GM23338 (cell line): ENCODE measurements around the gene PITRM1. TPM values are rescaled to one million over a fixed set of nuclear protein-coding genes. Genes with fewer than 3 reads are reported as not detected.

Experiments
- ATAC-seq: fragments of 200-7000 bp; cut with Tn5 transposase; 3 replicates; pipeline ENCODE4 v1.9.1; 2020
- DNase-seq: peaks from one replicate; pipeline ENCODE4 v3.0.0-alpha.2; 2015; ENCODE audit warnings: low spot score
- H2AFZ ChIP-seq: fragments of 200-600 bp; sonication (generic); 2 replicates; pipeline ENCODE4 v1.8.0; 2016; ENCODE audit warnings: antibody characterized with exemption, mild to moderate bottlenecking, moderate library complexity
- H3F3A ChIP-seq: fragments of 200-600 bp; sonication (generic); replicated peaks from 2 replicates; pipeline ENCODE4 v1.8.0; 2017; ENCODE audit warnings: antibody characterized with exemption, mixed run types, low read depth
- H3K27ac ChIP-seq: fragments of 200-600 bp; sonication (generic); 2 replicates; pipeline ENCODE4 v1.6.1; 2016; ENCODE audit warnings: low read depth
- H3K27me3 ChIP-seq: fragments of 200-600 bp; sonication (generic); 2 replicates; pipeline ENCODE4 v1.8.0; 2016; ENCODE audit warnings: mild to moderate bottlenecking, mixed run types, moderate library complexity; ENCODE audit not compliant: insufficient read depth
- H3K36me3 ChIP-seq: fragments of 200-600 bp; sonication (generic); 2 replicates; pipeline ENCODE4 v1.8.0; 2016; ENCODE audit warnings: mild to moderate bottlenecking; ENCODE audit not compliant: insufficient read depth
- H3K4me1 ChIP-seq: fragments of 200-600 bp; sonication (generic); 2 replicates; pipeline ENCODE4 v1.8.0; 2016; ENCODE audit warnings: mild to moderate bottlenecking, moderate library complexity; ENCODE audit not compliant: insufficient read depth
- H3K4me2 ChIP-seq: fragments of 200-600 bp; sonication (generic); 2 replicates; pipeline ENCODE4 v1.7.1; 2017; ENCODE audit warnings: mixed run types
- H3K4me3 ChIP-seq: fragments of 200-600 bp; sonication (generic); 2 replicates; pipeline ENCODE4 v1.6.1; 2016; ENCODE audit warnings: mixed run types
- H3K79me2 ChIP-seq: fragments of 200-600 bp; sonication (generic); replicated peaks from 2 replicates; pipeline ENCODE4 v1.8.0; 2017; ENCODE audit warnings: mild to moderate bottlenecking; ENCODE audit not compliant: insufficient read depth
- H3K9me2 ChIP-seq: fragments of 200-600 bp; sonication (generic); 2 replicates; pipeline ENCODE4 v1.8.0; 2017; ENCODE audit not compliant: insufficient read depth
- H4K20me1 ChIP-seq: fragments of 200-600 bp; sonication (generic); replicated peaks from 2 replicates; pipeline ENCODE4 v1.8.0; 2017; ENCODE audit warnings: mild to moderate bottlenecking; ENCODE audit not compliant: insufficient read depth
- H3K27ac Mint-ChIP-seq: 2 replicates; pipeline ENCODE4 v1.8.0; 2020; ENCODE audit warnings: inconsistent platforms, mild to moderate bottlenecking, moderate library complexity, mixed read lengths
- H3K27me3 Mint-ChIP-seq: 3 replicates; pipeline ENCODE4 v1.8.0; 2022; ENCODE audit warnings: low read depth, mild to moderate bottlenecking, moderate library complexity, mixed read lengths, inconsistent platforms; ENCODE audit not compliant: insufficient read depth, poor library complexity
- H3K36me3 Mint-ChIP-seq: 3 replicates; pipeline ENCODE4 v1.8.0; 2021; ENCODE audit warnings: low read depth, mild to moderate bottlenecking, inconsistent platforms, moderate library complexity, mixed read lengths
- H3K4me1 Mint-ChIP-seq: 3 replicates; pipeline ENCODE4 v1.8.0; 2020; ENCODE audit warnings: mild to moderate bottlenecking, inconsistent platforms, mixed read lengths
- H3K4me3 Mint-ChIP-seq: 3 replicates; pipeline ENCODE4 v1.8.0; 2021; ENCODE audit warnings: moderate library complexity, mild to moderate bottlenecking, inconsistent platforms, mixed read lengths
- H3K9me3 Mint-ChIP-seq: 3 replicates; pipeline ENCODE4 v1.8.0; 2020; ENCODE audit warnings: moderate library complexity, mild to moderate bottlenecking, inconsistent platforms, mixed read lengths
- CREB1 ChIP-seq: fragments of 250-450 bp; sonication (Bioruptor Pico); IDR thresholded peaks from 2 replicates; pipeline ENCODE4 v1.5.0; 2020; ENCODE audit warnings: low read depth, mild to moderate bottlenecking, moderate library complexity
- EZH2 ChIP-seq: fragments of 200-600 bp; sonication (generic); IDR thresholded peaks from one replicate; pipeline ENCODE4 v1.8.0; 2017; ENCODE audit warnings: antibody characterized with exemption, mild to moderate bottlenecking, low read depth; ENCODE audit not compliant: unreplicated experiment
- EZH2phosphoT487 ChIP-seq: fragments of 200-600 bp; sonication (generic); IDR thresholded peaks from one replicate; pipeline ENCODE4 v1.8.1; 2018; ENCODE audit warnings: antibody characterized with exemption; ENCODE audit not compliant: unreplicated experiment
- JUNB ChIP-seq: IDR thresholded peaks from one replicate; pipeline ENCODE4 v1.6.1; 2016; ENCODE audit warnings: antibody characterized with exemption; ENCODE audit not compliant: unreplicated experiment
- NANOG ChIP-seq: IDR thresholded peaks from 2 replicates; pipeline ENCODE4 v1.6.1; 2016; ENCODE audit warnings: antibody characterized with exemption, borderline replicate concordance
- POLR2AphosphoS5 ChIP-seq: IDR thresholded peaks from 2 replicates; pipeline ENCODE4 v1.6.1; 2016; ENCODE audit warnings: antibody characterized with exemption, low read depth
- STAT1 ChIP-seq: IDR thresholded peaks from one replicate; pipeline ENCODE4 v1.6.1; 2016; ENCODE audit warnings: antibody characterized with exemption; ENCODE audit not compliant: unreplicated experiment
- ZNF114 ChIP-seq: fragments of 250-450 bp; sonication (Bioruptor Pico); IDR thresholded peaks from 2 replicates; pipeline ENCODE4 v1.5.0; 2020; ENCODE audit warnings: mild to moderate bottlenecking, moderate library complexity
- ZNF331 ChIP-seq: fragments of 250-450 bp; sonication (Bioruptor Pico); IDR thresholded peaks from 2 replicates; pipeline ENCODE4 v1.5.0; 2020; ENCODE audit warnings: low read depth, mild to moderate bottlenecking, moderate library complexity
- polyA plus RNA-seq: library from polyadenylated mRNA; unstranded; fragments of >200 nt; fragmentation: Nextera tagmentation; extraction: Ambion mirVana; gene quantifications from 2 replicates; pipeline ENCODE4 v1.2.1, GENCODE V29; 2016
- total RNA-seq: library from RNA; depleted of rRNA; stranded (reverse); fragments of >200 nt; shearing (Covaris generic); gene quantifications from 2 replicates; pipeline ENCODE4 v1.2.3, GENCODE V29; 2014
- TF ChIP-seq, protein P1 (sequence below): fragments of 250-450 bp; sonication (Bioruptor Pico); IDR thresholded peaks from 2 replicates; pipeline ENCODE4 v1.5.0; 2020; ENCODE audit warnings: mild to moderate bottlenecking, moderate library complexity
- TF ChIP-seq, protein P2 (sequence below): IDR thresholded peaks from one replicate; pipeline ENCODE4 v1.6.1; 2018; ENCODE audit warnings: antibody characterized with exemption; ENCODE audit not compliant: unreplicated experiment
- TF ChIP-seq, protein P3 (sequence below), 2 experiments: fragments of 200-600 bp in 1 of 2; sonication (generic) in 1 of 2; conservative IDR thresholded peaks; 2 replicates each; pipeline versions ENCODE4 v1.5.1 to v1.6.1; 2016 to 2017; ENCODE audit warnings: antibody characterized with exemption in 2 of 2, low read depth in 2 of 2, mild to moderate bottlenecking in 2 of 2, moderate library complexity in 1 of 2
- TF ChIP-seq, protein P4 (sequence below): IDR thresholded peaks from 2 replicates; pipeline ENCODE4 v1.6.1; 2016; ENCODE audit warnings: antibody characterized with exemption

Gene PITRM1
- total and polyA plus RNA-seq, 2 experiments from 2014 or later: 29.0 to 33.0 TPM

DNA sequence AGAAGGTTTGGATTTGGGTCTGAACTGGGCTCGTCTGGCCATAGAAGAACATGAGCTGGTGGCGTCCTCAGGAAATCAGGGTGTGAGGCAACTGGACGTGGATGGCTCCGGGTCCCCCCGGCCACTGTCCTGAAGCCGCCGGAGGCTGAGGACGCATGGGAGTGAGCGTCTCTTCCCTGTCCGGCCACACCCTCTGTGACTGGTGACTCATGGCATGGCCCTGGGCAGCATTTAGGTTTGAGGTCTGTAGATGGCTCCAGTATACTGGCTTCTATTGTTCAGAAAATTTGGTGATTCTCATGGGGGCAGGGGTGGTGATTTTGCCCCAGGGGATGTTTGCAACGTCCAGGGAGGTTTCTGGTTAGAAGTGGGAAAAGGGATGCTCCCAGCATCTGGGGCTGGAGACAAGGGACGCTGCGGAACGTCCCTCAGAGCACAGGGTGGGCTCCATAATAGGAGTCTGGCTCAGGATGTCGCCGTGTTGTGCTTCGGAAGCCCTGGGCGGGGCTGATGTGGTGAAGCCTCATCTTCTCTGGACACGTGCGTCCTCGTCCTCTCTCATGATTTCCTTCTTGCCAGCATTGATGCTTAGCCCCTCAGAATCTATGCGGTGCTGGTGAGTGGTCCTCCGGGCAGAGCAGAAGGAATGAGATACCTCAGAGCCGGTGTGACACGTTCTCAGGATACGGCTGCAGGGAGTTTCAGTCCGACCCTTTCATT lies 49.9 kb downstream of the PITRM1 start:
- H3K9me3 Mint-ChIP-seq: no peaks in the 10 kb centered on the region
- H3K4me1 Mint-ChIP-seq: no peaks in the 10 kb centered on the region
- peaks cover 5% of the 10 kb centered on the region for H3K27me3 Mint-ChIP-seq
- no peaks in the 10 kb centered on the region for H3K27me3 ChIP-seq
- H4K20me1 ChIP-seq: no peaks in the 10 kb centered on the region
- peaks cover 15% of the 10 kb centered on the region for H3K36me3 ChIP-seq
- no peak overlapping the region for H3K27ac Mint-ChIP-seq
- H3K27ac ChIP-seq: no peak overlapping the region
- peaks cover 54% of the 10 kb centered on the region for H3K36me3 Mint-ChIP-seq
- no peak overlapping the region for H3K4me3 Mint-ChIP-seq
- DNase-seq (no peak), ATAC-seq (no peak)
- H3K9me2 ChIP-seq: no peaks in the 10 kb centered on the region
- TF ChIP-seq EZH2 (no peak), JUNB (no peak), POLR2AphosphoS5 (no peak), CREB1 (CRISPR knock-in tag) (no peak), EZH2phosphoT487 (no peak), NANOG (no peak), ZNF331 (CRISPR knock-in tag) (no peak), STAT1 (no peak), ZNF114 (CRISPR knock-in tag) (no peak)
- TF ChIP-seq, protein P1, sequence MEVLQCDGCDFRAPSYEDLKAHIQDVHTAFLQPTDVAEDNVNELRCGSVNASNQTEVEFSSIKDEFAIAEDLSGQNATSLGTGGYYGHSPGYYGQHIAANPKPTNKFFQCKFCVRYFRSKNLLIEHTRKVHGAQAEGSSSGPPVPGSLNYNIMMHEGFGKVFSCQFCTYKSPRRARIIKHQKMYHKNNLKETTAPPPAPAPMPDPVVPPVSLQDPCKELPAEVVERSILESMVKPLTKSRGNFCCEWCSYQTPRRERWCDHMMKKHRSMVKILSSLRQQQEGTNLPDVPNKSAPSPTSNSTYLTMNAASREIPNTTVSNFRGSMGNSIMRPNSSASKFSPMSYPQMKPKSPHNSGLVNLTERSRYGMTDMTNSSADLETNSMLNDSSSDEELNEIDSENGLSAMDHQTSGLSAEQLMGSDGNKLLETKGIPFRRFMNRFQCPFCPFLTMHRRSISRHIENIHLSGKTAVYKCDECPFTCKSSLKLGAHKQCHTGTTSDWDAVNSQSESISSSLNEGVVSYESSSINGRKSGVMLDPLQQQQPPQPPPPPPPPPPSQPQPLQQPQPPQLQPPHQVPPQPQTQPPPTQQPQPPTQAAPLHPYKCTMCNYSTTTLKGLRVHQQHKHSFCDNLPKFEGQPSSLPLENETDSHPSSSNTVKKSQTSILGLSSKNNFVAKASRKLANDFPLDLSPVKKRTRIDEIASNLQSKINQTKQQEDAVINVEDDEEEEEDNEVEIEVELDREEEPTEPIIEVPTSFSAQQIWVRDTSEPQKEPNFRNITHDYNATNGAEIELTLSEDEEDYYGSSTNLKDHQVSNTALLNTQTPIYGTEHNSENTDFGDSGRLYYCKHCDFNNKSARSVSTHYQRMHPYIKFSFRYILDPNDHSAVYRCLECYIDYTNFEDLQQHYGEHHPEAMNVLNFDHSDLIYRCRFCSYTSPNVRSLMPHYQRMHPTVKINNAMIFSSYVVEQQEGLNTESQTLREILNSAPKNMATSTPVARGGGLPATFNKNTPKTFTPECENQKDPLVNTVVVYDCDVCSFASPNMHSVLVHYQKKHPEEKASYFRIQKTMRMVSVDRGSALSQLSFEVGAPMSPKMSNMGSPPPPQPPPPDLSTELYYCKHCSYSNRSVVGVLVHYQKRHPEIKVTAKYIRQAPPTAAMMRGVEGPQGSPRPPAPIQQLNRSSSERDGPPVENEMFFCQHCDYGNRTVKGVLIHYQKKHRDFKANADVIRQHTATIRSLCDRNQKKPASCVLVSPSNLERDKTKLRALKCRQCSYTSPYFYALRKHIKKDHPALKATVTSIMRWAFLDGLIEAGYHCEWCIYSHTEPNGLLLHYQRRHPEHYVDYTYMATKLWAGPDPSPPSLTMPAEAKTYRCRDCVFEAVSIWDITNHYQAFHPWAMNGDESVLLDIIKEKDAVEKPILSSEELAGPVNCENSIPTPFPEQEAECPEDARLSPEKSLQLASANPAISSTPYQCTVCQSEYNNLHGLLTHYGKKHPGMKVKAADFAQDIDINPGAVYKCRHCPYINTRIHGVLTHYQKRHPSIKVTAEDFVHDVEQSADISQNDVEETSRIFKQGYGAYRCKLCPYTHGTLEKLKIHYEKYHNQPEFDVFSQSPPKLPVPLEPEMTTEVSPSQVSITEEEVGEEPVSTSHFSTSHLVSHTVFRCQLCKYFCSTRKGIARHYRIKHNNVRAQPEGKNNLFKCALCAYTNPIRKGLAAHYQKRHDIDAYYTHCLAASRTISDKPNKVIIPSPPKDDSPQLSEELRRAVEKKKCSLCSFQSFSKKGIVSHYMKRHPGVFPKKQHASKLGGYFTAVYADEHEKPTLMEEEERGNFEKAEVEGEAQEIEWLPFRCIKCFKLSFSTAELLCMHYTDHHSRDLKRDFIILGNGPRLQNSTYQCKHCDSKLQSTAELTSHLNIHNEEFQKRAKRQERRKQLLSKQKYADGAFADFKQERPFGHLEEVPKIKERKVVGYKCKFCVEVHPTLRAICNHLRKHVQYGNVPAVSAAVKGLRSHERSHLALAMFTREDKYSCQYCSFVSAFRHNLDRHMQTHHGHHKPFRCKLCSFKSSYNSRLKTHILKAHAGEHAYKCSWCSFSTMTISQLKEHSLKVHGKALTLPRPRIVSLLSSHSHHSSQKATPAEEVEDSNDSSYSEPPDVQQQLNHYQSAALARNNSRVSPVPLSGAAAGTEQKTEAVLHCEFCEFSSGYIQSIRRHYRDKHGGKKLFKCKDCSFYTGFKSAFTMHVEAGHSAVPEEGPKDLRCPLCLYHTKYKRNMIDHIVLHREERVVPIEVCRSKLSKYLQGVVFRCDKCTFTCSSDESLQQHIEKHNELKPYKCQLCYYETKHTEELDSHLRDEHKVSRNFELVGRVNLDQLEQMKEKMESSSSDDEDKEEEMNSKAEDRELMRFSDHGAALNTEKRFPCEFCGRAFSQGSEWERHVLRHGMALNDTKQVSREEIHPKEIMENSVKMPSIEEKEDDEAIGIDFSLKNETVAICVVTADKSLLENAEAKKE (CRISPR knock-in tag): no peak
- TF ChIP-seq, protein P2, sequence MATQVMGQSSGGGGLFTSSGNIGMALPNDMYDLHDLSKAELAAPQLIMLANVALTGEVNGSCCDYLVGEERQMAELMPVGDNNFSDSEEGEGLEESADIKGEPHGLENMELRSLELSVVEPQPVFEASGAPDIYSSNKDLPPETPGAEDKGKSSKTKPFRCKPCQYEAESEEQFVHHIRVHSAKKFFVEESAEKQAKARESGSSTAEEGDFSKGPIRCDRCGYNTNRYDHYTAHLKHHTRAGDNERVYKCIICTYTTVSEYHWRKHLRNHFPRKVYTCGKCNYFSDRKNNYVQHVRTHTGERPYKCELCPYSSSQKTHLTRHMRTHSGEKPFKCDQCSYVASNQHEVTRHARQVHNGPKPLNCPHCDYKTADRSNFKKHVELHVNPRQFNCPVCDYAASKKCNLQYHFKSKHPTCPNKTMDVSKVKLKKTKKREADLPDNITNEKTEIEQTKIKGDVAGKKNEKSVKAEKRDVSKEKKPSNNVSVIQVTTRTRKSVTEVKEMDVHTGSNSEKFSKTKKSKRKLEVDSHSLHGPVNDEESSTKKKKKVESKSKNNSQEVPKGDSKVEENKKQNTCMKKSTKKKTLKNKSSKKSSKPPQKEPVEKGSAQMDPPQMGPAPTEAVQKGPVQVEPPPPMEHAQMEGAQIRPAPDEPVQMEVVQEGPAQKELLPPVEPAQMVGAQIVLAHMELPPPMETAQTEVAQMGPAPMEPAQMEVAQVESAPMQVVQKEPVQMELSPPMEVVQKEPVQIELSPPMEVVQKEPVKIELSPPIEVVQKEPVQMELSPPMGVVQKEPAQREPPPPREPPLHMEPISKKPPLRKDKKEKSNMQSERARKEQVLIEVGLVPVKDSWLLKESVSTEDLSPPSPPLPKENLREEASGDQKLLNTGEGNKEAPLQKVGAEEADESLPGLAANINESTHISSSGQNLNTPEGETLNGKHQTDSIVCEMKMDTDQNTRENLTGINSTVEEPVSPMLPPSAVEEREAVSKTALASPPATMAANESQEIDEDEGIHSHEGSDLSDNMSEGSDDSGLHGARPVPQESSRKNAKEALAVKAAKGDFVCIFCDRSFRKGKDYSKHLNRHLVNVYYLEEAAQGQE: no peak
- TF ChIP-seq, protein P3, sequence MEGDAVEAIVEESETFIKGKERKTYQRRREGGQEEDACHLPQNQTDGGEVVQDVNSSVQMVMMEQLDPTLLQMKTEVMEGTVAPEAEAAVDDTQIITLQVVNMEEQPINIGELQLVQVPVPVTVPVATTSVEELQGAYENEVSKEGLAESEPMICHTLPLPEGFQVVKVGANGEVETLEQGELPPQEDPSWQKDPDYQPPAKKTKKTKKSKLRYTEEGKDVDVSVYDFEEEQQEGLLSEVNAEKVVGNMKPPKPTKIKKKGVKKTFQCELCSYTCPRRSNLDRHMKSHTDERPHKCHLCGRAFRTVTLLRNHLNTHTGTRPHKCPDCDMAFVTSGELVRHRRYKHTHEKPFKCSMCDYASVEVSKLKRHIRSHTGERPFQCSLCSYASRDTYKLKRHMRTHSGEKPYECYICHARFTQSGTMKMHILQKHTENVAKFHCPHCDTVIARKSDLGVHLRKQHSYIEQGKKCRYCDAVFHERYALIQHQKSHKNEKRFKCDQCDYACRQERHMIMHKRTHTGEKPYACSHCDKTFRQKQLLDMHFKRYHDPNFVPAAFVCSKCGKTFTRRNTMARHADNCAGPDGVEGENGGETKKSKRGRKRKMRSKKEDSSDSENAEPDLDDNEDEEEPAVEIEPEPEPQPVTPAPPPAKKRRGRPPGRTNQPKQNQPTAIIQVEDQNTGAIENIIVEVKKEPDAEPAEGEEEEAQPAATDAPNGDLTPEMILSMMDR (conservative IDR thresholded peaks at IDR 0.05; ENCODE audit: low read depth in 2 of 2): no peak
- TF ChIP-seq, protein P4, sequence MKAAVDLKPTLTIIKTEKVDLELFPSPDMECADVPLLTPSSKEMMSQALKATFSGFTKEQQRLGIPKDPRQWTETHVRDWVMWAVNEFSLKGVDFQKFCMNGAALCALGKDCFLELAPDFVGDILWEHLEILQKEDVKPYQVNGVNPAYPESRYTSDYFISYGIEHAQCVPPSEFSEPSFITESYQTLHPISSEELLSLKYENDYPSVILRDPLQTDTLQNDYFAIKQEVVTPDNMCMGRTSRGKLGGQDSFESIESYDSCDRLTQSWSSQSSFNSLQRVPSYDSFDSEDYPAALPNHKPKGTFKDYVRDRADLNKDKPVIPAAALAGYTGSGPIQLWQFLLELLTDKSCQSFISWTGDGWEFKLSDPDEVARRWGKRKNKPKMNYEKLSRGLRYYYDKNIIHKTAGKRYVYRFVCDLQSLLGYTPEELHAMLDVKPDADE: no peak
- no peaks in the 10 kb centered on the region for H3F3A ChIP-seq
- no peak overlapping the region for H3K4me2 ChIP-seq
- H3K4me3 ChIP-seq: no peak overlapping the region
- H3K4me1 ChIP-seq: no peaks in the 10 kb centered on the region
- no peaks in the 10 kb centered on the region for H3K79me2 ChIP-seq
- no peak overlapping the region for H2AFZ ChIP-seq
